SK-N-SH (cell line): ENCODE measurements around the gene PRDM7.

Source experiments
- EP300 ChIP-seq, 2 experiments: IDR thresholded peaks; 2 replicates each; pipeline versions ENCODE4 v1.4.0 to v1.6.1; 2012; ENCODE audit warnings: borderline replicate concordance in 1 of 2, low read depth in 1 of 2, low read length in 1 of 2
- GATA2 ChIP-seq: sonication (generic); formaldehyde crosslinking; IDR thresholded peaks from 2 replicates; pipeline ENCODE4 v1.5.0; 2020; ENCODE audit warnings: mild to moderate bottlenecking, missing genetic modification reagents
- JUND ChIP-seq: IDR thresholded peaks from 2 replicates; pipeline ENCODE4 v1.4.0; 2012
- NFIC ChIP-seq: IDR thresholded peaks from 2 replicates; pipeline ENCODE4 v1.4.0; 2012; ENCODE audit warnings: borderline replicate concordance
- RFX5 ChIP-seq: IDR thresholded peaks from 2 replicates; pipeline ENCODE4 v1.6.1; 2012; ENCODE audit warnings: mild to moderate bottlenecking, improper control_type of control experiment, low read length
- TAF1 ChIP-seq: IDR thresholded peaks from 2 replicates; pipeline ENCODE4 v1.6.1; 2012; ENCODE audit warnings: low read depth, mild to moderate bottlenecking, low read length, moderate library complexity, borderline replicate concordance
- YY1 ChIP-seq: IDR thresholded peaks from 2 replicates; pipeline ENCODE4 v1.4.0; 2012; ENCODE audit warnings: low read depth, mild to moderate bottlenecking
- TF ChIP-seq, protein P1 (sequence below): IDR thresholded peaks from 2 replicates; pipeline ENCODE4 v1.6.1; 2012; ENCODE audit warnings: mild to moderate bottlenecking, low read depth, low read length, moderate library complexity
- TF ChIP-seq, protein P2 (sequence below): fragments of 200-600 bp; sonication (generic); IDR thresholded peaks from 2 replicates; pipeline ENCODE4 v1.6.1; 2017; ENCODE audit warnings: antibody characterized with exemption, mild to moderate bottlenecking, moderate library complexity
- TF ChIP-seq, protein P3 (sequence below): IDR thresholded peaks from 2 replicates; pipeline ENCODE4; 2012
- TF ChIP-seq, protein P4 (sequence below): IDR thresholded peaks from 2 replicates; pipeline ENCODE4 v1.4.0; 2012; ENCODE audit warnings: low read depth

DNA sequence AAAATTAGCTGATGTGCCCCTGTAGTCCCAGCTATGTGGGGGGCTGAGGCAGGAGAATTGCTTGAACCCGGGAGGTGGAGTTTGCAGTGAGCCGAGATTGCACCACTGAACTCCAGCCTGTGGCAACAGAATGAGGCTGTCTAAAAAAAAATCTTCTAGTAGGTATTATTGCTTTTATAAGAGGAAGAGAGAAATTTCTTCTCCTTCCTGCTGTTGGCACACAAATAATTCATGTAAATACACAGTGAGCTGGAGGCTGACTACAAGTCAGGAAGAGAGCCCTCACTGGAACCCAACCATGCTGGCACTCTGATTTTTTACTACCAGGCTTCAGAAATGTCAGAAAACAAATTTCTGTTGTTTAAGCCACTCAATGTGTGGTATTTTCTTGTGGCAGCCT is 6.7 kb downstream of the PRDM7 start:
- TF ChIP-seq, protein P1, sequence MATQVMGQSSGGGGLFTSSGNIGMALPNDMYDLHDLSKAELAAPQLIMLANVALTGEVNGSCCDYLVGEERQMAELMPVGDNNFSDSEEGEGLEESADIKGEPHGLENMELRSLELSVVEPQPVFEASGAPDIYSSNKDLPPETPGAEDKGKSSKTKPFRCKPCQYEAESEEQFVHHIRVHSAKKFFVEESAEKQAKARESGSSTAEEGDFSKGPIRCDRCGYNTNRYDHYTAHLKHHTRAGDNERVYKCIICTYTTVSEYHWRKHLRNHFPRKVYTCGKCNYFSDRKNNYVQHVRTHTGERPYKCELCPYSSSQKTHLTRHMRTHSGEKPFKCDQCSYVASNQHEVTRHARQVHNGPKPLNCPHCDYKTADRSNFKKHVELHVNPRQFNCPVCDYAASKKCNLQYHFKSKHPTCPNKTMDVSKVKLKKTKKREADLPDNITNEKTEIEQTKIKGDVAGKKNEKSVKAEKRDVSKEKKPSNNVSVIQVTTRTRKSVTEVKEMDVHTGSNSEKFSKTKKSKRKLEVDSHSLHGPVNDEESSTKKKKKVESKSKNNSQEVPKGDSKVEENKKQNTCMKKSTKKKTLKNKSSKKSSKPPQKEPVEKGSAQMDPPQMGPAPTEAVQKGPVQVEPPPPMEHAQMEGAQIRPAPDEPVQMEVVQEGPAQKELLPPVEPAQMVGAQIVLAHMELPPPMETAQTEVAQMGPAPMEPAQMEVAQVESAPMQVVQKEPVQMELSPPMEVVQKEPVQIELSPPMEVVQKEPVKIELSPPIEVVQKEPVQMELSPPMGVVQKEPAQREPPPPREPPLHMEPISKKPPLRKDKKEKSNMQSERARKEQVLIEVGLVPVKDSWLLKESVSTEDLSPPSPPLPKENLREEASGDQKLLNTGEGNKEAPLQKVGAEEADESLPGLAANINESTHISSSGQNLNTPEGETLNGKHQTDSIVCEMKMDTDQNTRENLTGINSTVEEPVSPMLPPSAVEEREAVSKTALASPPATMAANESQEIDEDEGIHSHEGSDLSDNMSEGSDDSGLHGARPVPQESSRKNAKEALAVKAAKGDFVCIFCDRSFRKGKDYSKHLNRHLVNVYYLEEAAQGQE: no peak
- TF ChIP-seq, protein P2, sequence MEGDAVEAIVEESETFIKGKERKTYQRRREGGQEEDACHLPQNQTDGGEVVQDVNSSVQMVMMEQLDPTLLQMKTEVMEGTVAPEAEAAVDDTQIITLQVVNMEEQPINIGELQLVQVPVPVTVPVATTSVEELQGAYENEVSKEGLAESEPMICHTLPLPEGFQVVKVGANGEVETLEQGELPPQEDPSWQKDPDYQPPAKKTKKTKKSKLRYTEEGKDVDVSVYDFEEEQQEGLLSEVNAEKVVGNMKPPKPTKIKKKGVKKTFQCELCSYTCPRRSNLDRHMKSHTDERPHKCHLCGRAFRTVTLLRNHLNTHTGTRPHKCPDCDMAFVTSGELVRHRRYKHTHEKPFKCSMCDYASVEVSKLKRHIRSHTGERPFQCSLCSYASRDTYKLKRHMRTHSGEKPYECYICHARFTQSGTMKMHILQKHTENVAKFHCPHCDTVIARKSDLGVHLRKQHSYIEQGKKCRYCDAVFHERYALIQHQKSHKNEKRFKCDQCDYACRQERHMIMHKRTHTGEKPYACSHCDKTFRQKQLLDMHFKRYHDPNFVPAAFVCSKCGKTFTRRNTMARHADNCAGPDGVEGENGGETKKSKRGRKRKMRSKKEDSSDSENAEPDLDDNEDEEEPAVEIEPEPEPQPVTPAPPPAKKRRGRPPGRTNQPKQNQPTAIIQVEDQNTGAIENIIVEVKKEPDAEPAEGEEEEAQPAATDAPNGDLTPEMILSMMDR: no peak
- no peak for TF ChIP-seq NFIC
- TF ChIP-seq, protein P3, sequence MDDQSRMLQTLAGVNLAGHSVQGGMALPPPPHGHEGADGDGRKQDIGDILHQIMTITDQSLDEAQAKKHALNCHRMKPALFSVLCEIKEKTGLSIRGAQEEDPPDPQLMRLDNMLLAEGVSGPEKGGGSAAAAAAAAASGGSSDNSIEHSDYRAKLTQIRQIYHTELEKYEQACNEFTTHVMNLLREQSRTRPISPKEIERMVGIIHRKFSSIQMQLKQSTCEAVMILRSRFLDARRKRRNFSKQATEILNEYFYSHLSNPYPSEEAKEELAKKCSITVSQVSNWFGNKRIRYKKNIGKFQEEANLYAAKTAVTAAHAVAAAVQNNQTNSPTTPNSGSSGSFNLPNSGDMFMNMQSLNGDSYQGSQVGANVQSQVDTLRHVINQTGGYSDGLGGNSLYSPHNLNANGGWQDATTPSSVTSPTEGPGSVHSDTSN: no peak
- TF ChIP-seq EP300 (IDR thresholded peaks at IDR 0.05; ENCODE audit: borderline replicate concordance in 1 of 2, low read depth in 1 of 2, low read length in 1 of 2): no peak
- TF ChIP-seq JUND: no peak
- no peak for TF ChIP-seq YY1
- TF ChIP-seq TAF1: no peak
- TF ChIP-seq, protein P4, sequence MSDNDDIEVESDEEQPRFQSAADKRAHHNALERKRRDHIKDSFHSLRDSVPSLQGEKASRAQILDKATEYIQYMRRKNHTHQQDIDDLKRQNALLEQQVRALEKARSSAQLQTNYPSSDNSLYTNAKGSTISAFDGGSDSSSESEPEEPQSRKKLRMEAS: no peak
- TF ChIP-seq GATA2 (CRISPR knock-in tag): no peak
- no peak for TF ChIP-seq RFX5
